Gastrocnemius medialis (tissue), 4 donors: ENCODE data around the gene PCDHB10. TPM values are rescaled to one million over a fixed set of nuclear protein-coding genes. Genes with fewer than 3 reads are reported as not detected.
"Not testable (repeated sequence)": the region's sequence is repeated elsewhere in the genome, so short reads cannot be mapped to it uniquely, and the experiment has no call there.

Experiments used
- ATAC-seq, 2 donors: fragments of 150-250 bp; one replicate each; pipeline ENCODE4 v1.9.1; 2016
- DNase-seq, 2 donors: peaks; one replicate each; pipeline ENCODE4 v3.0.0-alpha.2; 2019
- H3K27ac ChIP-seq, 4 donors: fragments of 200-600 bp; sonication (generic); 1 replicate in 1 of 4; 2 replicates in 3 of 4; pipeline ENCODE4 v1.5.1; 2016 to 2018; ENCODE audit warnings: mild to moderate bottlenecking in 2 of 4, moderate library complexity in 1 of 4
- H3K27me3 ChIP-seq, 3 donors: fragments of 200-600 bp; sonication (generic) in 2 of 3; 1 replicate in 1 of 3; 2 replicates in 2 of 3; pipeline versions ENCODE4 v1.5.1 to v1.6.0; 2016 to 2019; ENCODE audit warnings: mild to moderate bottlenecking in 1 of 3, moderate library complexity in 1 of 3
- H3K36me3 ChIP-seq, 2 donors: fragments of 200-600 bp; sonication (generic) in 1 of 2; one replicate each; pipeline ENCODE4 v1.5.1; 2017 to 2018
- H3K4me1 ChIP-seq, 2 donors: fragments of 200-600 bp; sonication (generic) in 1 of 2; one replicate each; pipeline ENCODE4 v1.5.1; 2016 to 2017; ENCODE audit warnings: mild to moderate bottlenecking in 2 of 2
- H3K4me3 ChIP-seq, 4 donors: fragments of 200-600 bp; sonication (generic) in 3 of 4; 1 replicate in 1 of 4; 2 replicates in 3 of 4; pipeline ENCODE4 v1.5.1; 2016 to 2019; ENCODE audit warnings: mild to moderate bottlenecking in 2 of 4
- H3K9me3 ChIP-seq, 3 donors: fragments of 200-600 bp; sonication (generic) in 2 of 3; 1 replicate in 1 of 3; 2 replicates in 2 of 3; pipeline ENCODE4 v1.5.1; 2016 to 2019
- POLR2A ChIP-seq, 2 donors: fragments of 450-650 bp; IDR thresholded peaks; one replicate each; pipeline ENCODE4 v1.6.1; 2017; ENCODE audit warnings: antibody characterized with exemption in 2 of 2, mild to moderate bottlenecking in 2 of 2, moderate library complexity in 2 of 2
- in situ Hi-C, 4 donors: fragments of 200-750 bp; cut with MboI; loops; one replicate each; pipeline versions ENCODE4 v1.15.0 to v1.8.0; 2017; ENCODE audit warnings: low sequenced_read_pairs in 4 of 4
- intact Hi-C: fragments of 100-400 bp; cut with DNase I; formaldehyde crosslinking; loops from one replicate; pipeline ENCODE4 v1.15.1; 2023; ENCODE audit warnings: low total_unique reads
- total RNA-seq, 4 donors: library from RNA; depleted of rRNA; stranded (reverse); fragments of >200 nt; gene quantifications; one replicate each; pipeline versions ENCODE4 v1.1.0 to v1.2.3, GENCODE V29; 2016
- TF ChIP-seq, protein P1 (sequence below), 5 experiments: fragments of 450-650 bp in 3 of 5; fragments of 200-600 bp in 2 of 5; sonication (generic) in 2 of 5; IDR thresholded peaks in 4 of 5; conservative IDR thresholded peaks in 1 of 5; 1 replicate in 4 of 5; 2 replicates in 1 of 5; pipeline ENCODE4 v1.5.1; 2016 to 2019; ENCODE audit warnings: antibody characterized with exemption in 5 of 5, mild to moderate bottlenecking in 3 of 5, moderate library complexity in 3 of 5

PCDHB10 gene
- total RNA-seq, 4 donors from 2014 or later: 0.23 to 0.61 (median 0.54) TPM

DNA sequence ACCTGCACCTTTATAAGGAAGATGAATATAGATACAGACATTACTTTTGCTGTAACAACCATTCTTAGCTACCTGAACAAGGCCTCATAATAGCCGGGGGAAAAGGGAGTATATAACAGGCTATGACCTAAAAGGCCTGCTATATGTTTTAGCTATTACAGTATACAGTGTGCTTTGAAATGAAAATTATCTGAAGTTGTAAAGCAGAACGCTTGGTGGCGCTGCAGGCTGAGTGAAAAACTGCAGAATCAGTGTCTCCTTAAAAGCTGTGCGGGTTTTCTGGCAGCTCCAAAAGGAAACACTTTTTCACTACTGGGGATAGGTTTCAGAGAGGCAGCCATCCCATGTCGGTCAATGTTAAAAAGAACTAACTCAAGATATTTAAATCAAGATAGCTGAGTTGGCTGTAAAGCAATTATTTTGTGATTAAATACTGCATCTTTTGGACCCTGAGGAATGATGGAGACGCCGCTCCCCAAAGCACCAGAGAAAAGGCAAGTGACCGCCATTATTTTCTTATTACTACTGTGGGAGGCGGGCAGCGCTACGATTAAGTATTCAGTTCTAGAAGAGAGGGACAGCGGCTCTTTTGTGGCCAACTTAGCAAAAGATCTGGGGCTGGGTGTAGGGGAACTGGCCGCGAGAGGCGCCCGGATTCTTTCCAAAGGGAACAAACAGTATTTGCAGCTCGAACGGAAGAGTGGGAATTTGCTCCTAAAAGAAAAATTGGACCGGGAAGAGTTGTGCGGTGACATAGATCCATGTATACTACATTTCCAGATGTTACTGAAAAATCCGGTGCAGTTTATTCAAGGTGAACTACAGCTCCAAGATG, 36.4 kb upstream of the PCDHB10 start:
- Histone ChIP-seq H3K4me1 (no peaks in the 10 kb centered on the region), H3K9me3 (peaks cover 0 to 12% (median 2%) of the 10 kb centered on the region in 3 donors), H3K27ac (no peak overlapping the region), H3K27me3 (peaks cover 0 to 10% (median 0%) of the 10 kb centered on the region in 3 donors), H3K36me3 (no peaks in the 10 kb centered on the region), H3K4me3 (no peak overlapping the region)
- intact Hi-C loops: no loop called here
- TF ChIP-seq, protein P1, sequence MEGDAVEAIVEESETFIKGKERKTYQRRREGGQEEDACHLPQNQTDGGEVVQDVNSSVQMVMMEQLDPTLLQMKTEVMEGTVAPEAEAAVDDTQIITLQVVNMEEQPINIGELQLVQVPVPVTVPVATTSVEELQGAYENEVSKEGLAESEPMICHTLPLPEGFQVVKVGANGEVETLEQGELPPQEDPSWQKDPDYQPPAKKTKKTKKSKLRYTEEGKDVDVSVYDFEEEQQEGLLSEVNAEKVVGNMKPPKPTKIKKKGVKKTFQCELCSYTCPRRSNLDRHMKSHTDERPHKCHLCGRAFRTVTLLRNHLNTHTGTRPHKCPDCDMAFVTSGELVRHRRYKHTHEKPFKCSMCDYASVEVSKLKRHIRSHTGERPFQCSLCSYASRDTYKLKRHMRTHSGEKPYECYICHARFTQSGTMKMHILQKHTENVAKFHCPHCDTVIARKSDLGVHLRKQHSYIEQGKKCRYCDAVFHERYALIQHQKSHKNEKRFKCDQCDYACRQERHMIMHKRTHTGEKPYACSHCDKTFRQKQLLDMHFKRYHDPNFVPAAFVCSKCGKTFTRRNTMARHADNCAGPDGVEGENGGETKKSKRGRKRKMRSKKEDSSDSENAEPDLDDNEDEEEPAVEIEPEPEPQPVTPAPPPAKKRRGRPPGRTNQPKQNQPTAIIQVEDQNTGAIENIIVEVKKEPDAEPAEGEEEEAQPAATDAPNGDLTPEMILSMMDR (IDR thresholded peaks at IDR 0.05 in 4 of 5, conservative IDR thresholded peaks at IDR 0.05 in 1 of 5): no peak
- in situ Hi-C loops: no loop called here
- DNase-seq (no peak), ATAC-seq (no peak)

DNA sequence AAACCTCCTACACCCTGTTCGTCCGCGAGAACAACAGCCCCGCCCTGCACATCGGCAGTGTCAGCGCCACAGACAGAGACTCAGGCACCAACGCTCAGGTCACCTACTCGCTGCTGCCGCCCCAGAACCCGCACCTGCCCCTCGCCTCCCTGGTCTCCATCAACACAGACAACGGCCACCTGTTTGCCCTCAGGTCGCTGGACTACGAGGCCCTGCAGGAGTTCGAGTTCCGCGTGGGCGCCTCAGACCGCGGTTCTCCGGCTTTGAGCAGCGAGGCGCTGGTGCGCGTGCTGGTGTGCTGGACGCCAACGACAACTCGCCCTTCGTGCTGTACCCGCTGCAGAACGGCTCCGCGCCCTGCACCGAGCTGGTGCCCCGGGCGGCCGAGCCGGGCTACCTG, 34.8 kb upstream of the PCDHB10 start:
- H3K27me3 ChIP-seq: peaks cover 0 to 10% (median 0%) of the 10 kb centered on the region in 3 donors
- intact Hi-C loops, H3K27ac ChIP-seq, in situ Hi-C loops, H3K9me3 ChIP-seq, H3K36me3 ChIP-seq, H3K4me3 ChIP-seq, H3K4me1 ChIP-seq, ATAC-seq, DNase-seq: not testable (repeated sequence)

DNA sequence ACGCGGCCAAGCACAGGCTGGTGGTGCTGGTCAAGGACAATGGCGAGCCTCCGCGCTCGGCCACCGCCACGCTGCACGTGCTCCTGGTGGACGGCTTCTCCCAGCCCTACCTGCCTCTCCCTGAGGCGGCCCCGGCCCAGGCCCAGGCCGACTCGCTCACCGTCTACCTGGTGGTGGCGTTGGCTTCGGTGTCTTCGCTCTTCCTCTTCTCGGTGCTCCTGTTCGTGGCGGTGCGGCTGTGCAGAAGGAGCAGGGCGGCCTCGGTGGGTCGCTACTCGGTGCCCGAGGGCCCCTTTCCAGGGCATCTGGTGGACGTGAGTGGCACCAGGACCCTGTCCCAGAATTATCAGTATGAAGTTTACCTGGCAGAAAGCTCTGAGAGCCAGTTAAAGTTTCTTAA, 34.3 kb upstream of the PCDHB10 start:
- H3K4me3 ChIP-seq, DNase-seq, H3K4me1 ChIP-seq, H3K36me3 ChIP-seq, in situ Hi-C loops, ATAC-seq, intact Hi-C loops, H3K9me3 ChIP-seq, H3K27ac ChIP-seq: not testable (repeated sequence)
- peaks cover 0 to 10% (median 0%) of the 10 kb centered on the region in 3 donors for H3K27me3 ChIP-seq

DNA sequence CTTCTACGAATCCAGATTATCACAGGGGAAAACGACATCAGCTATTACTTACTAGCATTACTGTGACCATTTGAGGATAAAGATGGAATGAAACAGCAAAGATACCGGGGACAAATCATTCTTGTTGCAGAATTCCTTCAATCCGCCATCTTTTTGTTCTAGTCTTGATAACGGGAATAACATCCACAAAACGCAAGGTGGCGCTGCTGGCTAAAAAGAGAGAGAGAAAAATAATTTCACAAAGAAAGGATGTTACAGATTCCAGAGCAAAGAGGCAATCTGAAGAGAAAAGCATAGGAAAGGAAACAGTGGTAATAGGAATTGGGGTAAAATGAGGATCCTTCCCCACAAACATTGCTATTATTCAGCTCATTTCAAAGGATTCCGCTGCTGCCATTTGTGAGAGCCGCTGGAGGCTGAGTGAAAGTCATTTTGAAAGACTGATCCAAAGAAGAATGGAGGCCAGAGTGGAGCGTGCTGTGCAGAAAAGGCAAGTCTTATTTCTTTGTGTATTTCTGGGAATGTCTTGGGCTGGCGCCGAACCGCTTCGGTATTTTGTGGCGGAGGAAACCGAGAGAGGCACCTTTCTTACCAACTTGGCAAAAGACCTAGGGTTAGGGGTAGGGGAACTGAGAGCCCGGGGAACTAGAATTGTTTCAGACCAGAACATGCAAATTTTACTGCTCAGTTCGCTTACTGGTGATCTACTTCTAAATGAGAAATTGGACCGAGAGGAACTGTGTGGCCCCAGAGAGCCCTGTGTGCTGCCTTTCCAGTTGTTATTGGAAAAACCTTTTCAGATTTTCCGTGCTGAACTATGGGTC, 19.6 kb upstream of the PCDHB10 start, which contains the start of gene PCDHB7:
Gene PCDHB7, plus strand, starts transcription at position 264 of the 824 bp plus-strand sequence. Its CDS starts 192 bp downstream, at position 456.
- intact Hi-C loops: no loop called here

DNA sequence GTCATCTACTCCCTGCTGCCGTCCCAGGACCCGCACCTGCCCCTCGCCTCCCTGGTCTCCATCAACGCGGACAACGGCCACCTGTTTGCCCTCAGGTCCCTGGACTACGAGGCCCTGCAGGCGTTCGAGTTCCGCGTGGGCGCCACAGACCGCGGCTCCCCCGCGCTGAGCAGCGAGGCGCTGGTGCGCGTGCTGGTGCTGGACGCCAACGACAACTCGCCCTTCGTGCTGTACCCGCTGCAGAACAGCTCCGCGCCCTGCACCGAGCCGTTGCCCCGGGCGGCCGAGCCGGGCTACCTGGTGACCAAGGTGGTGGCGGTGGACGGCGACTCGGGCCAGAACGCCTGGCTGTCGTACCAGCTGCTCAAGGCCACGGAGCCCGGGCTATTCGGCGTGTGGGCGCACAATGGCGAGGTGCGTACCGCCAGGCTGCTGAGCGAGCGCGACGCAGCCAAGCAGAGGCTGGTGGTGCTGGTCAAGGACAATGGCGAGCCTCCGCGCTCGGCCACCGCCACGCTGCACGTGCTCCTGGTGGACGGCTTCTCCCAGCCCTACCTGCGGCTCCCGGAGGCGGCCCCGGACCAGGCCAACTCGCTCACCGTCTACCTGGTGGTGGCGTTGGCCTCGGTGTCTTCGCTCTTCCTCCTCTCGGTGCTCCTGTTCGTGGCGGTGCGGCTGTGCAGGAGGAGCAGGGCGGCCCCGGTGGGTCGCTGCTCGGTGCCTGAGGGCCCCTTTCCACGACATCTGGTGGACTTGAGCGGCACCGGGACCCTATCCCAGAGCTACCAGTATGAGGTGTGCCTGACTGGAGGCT, 17.7 kb upstream of the PCDHB10 start:
- H3K27me3 ChIP-seq: peaks cover 5 to 46% (median 22%) of the 10 kb centered on the region in 3 donors
- H3K4me3 ChIP-seq, in situ Hi-C loops, DNase-seq, H3K36me3 ChIP-seq, ATAC-seq, H3K27ac ChIP-seq, H3K4me1 ChIP-seq, intact Hi-C loops: not testable (repeated sequence)
- peaks cover 0 to 22% (median 13%) of the 10 kb centered on the region in 3 donors for H3K9me3 ChIP-seq

More for the DNA sequence above, 19.6 kb upstream of the PCDHB10 start, which contains the start of gene PCDHB7:
- ATAC-seq (no peak), DNase-seq (no peak)
- TF ChIP-seq, protein P1 (IDR thresholded peaks at IDR 0.05 in 4 of 5, conservative IDR thresholded peaks at IDR 0.05 in 1 of 5): peak in 1 of 5 experiments; percentile 33
- no peak for TF ChIP-seq POLR2A (IDR thresholded peaks at IDR 0.05)
- no peak within 1 kb of the TSS for H3K27ac ChIP-seq
- peak within 1 kb of the TSS in 1 of 4 donors; percentile 5 for H3K4me3 ChIP-seq
- peaks cover 5 to 31% (median 21%) of the 10 kb centered on the region in 3 donors for H3K27me3 ChIP-seq
- no peaks in the 10 kb centered on the region for H3K4me1 ChIP-seq
- in situ Hi-C loops: no loop called here
- H3K36me3 ChIP-seq: no peaks in the 10 kb centered on the region
- peaks cover 0 to 14% (median 7%) of the 10 kb centered on the region in 3 donors for H3K9me3 ChIP-seq
